Measurements from ENCODE around the gene GALNT10. TPM values are rescaled to one million over a fixed set of nuclear protein-coding genes. Genes with fewer than 3 reads are reported as not detected.

GALNT10 gene
- total RNA-seq, 2 donors from 2014 or later = 11.5 to 19.5 TPM

GRCh38 chr5:154395407-154396106 is 205.0 kb downstream of the GALNT10 start:
- intact Hi-C loops (cut with DNase I) = loop anchor here (10.0 kb wide), 1 partner anchor 211 kb away; no protein-coding TSS in a partner anchor
- Histone ChIP-seq H3K27me3 (no peaks in the 10 kb centered on the region), H3K27ac (no peak overlapping the region), H3K4me1 (peaks cover 7% of the 10 kb centered on the region), H3K4me3 (no peak overlapping the region), H3K36me3 (replicated peaks in 1 of 2; ENCODE audit: insufficient read depth in 1 of 2, low read depth in 2 of 2) (no peaks in the 10 kb centered on the region), H3K9me3 (no peaks in the 10 kb centered on the region)
- ATAC-seq = no peak
- DNase-seq = peak in 2 of 4 donors; percentile 30 to 35
- WGBS, 2 donors = 74 to 75% methylated on average over 13 to 14 of the region's 14 CpGs
- TF ChIP-seq POLR2A (IDR thresholded peaks at IDR 0.05) = no peak
- TF ChIP-seq, protein P1, sequence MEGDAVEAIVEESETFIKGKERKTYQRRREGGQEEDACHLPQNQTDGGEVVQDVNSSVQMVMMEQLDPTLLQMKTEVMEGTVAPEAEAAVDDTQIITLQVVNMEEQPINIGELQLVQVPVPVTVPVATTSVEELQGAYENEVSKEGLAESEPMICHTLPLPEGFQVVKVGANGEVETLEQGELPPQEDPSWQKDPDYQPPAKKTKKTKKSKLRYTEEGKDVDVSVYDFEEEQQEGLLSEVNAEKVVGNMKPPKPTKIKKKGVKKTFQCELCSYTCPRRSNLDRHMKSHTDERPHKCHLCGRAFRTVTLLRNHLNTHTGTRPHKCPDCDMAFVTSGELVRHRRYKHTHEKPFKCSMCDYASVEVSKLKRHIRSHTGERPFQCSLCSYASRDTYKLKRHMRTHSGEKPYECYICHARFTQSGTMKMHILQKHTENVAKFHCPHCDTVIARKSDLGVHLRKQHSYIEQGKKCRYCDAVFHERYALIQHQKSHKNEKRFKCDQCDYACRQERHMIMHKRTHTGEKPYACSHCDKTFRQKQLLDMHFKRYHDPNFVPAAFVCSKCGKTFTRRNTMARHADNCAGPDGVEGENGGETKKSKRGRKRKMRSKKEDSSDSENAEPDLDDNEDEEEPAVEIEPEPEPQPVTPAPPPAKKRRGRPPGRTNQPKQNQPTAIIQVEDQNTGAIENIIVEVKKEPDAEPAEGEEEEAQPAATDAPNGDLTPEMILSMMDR (IDR thresholded peaks at IDR 0.05) = no peak

GRCh38 chr5:154396128-154396527 is 205.6 kb downstream of the GALNT10 start:
- Histone ChIP-seq H3K27me3 (no peaks in the 10 kb centered on the region), H3K4me1 (peaks cover 7% of the 10 kb centered on the region), H3K4me3 (no peak overlapping the region), H3K36me3 (replicated peaks in 1 of 2; ENCODE audit: insufficient read depth in 1 of 2, low read depth in 2 of 2) (no peaks in the 10 kb centered on the region), H3K9me3 (no peaks in the 10 kb centered on the region), H3K27ac (no peak overlapping the region)
- 76 to 96% methylated on average over 3 of the region's 3 CpGs for WGBS, 2 donors
- DNase-seq = no peak
- no peak for ATAC-seq
- TF ChIP-seq, protein P1 (IDR thresholded peaks at IDR 0.05) = no peak
- no peak for TF ChIP-seq POLR2A (IDR thresholded peaks at IDR 0.05)
- intact Hi-C loops (cut with DNase I) = loop anchor here (10.0 kb wide), 1 partner anchor 211 kb away; no protein-coding TSS in a partner anchor

GRCh38 chr5:154397652-154398406 is 207.3 kb downstream of the GALNT10 start:
- intact Hi-C loops (cut with DNase I) = loop anchor here (10.0 kb wide), 1 partner anchor 213 kb away; no protein-coding TSS in a partner anchor
- no peaks in the 10 kb centered on the region for H3K9me3 ChIP-seq
- H3K27me3 ChIP-seq = no peaks in the 10 kb centered on the region
- no peaks in the 10 kb centered on the region for H3K36me3 ChIP-seq (replicated peaks in 1 of 2; ENCODE audit: insufficient read depth in 1 of 2, low read depth in 2 of 2)
- DNase-seq (peak; percentile 66 to 83 (median 74)), ATAC-seq (peak; percentile 66)
- H3K4me3 ChIP-seq = no peak overlapping the region
- H3K4me1 ChIP-seq = peaks cover 7% of the 10 kb centered on the region
- WGBS, 2 donors = 37% methylated on average over 10 of the region's 10 CpGs
- no peak overlapping the region for H3K27ac ChIP-seq
- TF ChIP-seq POLR2A (IDR thresholded peaks at IDR 0.05) = no peak
- TF ChIP-seq, protein P1 (IDR thresholded peaks at IDR 0.05) = peak in 3 of 7 experiments; percentile 6 to 24 (median 10)

DNA sequence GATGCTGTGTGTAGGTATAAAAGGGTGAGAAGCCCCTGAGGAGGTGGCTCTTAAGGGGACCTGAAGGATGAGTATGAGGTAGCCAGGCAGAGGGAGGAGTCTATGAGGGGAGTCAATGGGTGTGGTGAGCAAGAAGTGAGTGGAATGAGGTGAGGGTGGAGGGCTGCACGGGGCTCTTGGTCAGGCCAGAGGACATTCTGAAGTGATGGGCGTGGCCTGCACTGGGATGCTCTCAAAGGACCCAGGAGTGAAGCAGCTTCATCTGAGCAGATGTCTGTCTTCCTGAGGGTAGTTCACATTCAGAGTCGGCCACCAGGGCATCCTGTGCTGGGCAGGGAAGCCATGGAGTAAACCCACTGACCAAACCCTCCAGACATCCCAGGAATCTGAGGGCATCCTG is 210.1 kb downstream of the GALNT10 start:
- ATAC-seq = no peak
- Histone ChIP-seq H3K27ac (no peak overlapping the region), H3K36me3 (replicated peaks in 1 of 2; ENCODE audit: insufficient read depth in 1 of 2, low read depth in 2 of 2) (no peaks in the 10 kb centered on the region), H3K9me3 (no peaks in the 10 kb centered on the region), H3K4me3 (no peak overlapping the region), H3K4me1 (peaks cover 18% of the 10 kb centered on the region), H3K27me3 (no peaks in the 10 kb centered on the region)
- no peak for DNase-seq
- TF ChIP-seq, protein P1 (IDR thresholded peaks at IDR 0.05) = no peak
- TF ChIP-seq POLR2A (IDR thresholded peaks at IDR 0.05) = no peak
- intact Hi-C loops (cut with DNase I) = no loop called here
- WGBS, 2 donors = 76 to 89% methylated on average over 2 to 3 of the region's 3 CpGs

Data from body of pancreas (tissue), 4 donors.